ENCODE data around the gene NTSR2. TPM values are rescaled to one million over a fixed set of nuclear protein-coding genes. Genes with fewer than 3 reads are reported as not detected.
A peak's percentile ranks its signal among the peaks of the same experiment; 100 is the strongest.

The NTSR2 gene
- total RNA-seq, 6 donors from 2014 or later: not detected

GRCh38 chr2:11640132-11640531 lies 29.9 kb downstream of the NTSR2 start:
- Histone ChIP-seq H3K27ac (no peak overlapping the region), H3K36me3 (no peaks in the 10 kb centered on the region), H3K4me1 (no peaks in the 10 kb centered on the region), H3K27me3 (no peaks in the 10 kb centered on the region), H3K9me3 (no peaks in the 10 kb centered on the region), H3K4me3 (no peak overlapping the region)
- WGBS, 2 donors: 93 to 98% methylated on average over 22 to 27 of the region's 27 CpGs
- peak in 1 of 2 donors; percentile 70 for DNase-seq
- TF ChIP-seq EP300 (IDR thresholded peaks at IDR 0.05) (no peak), CTCF (IDR thresholded peaks at IDR 0.05) (no peak), POLR2A (IDR thresholded peaks at IDR 0.05) (no peak), POLR2AphosphoS5 (IDR thresholded peaks at IDR 0.05) (no peak)
- ATAC-seq (ENCODE audit: low FRiP score in 2 of 2): no peak

DNA sequence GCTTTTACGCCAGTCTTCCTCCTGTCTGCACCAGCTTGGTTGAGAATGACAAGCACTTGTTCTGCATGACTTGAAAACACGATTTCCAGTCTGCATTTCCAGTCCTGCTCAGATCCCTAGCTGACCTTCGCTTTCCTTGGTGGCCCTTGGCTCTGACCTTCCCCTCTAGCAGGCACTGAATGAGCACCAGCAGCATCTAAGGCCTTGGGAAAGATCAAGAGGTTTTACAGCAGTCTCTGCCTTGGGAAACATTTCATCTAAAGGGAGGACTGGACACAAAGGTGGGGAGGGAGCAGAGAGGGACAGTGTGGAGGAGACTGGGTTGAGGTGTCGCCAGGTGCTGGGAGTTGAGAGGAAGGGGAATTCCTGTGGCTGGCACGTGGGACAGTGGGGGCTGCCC lies 30.5 kb downstream of the NTSR2 start:
- DNase-seq: no peak

DNA sequence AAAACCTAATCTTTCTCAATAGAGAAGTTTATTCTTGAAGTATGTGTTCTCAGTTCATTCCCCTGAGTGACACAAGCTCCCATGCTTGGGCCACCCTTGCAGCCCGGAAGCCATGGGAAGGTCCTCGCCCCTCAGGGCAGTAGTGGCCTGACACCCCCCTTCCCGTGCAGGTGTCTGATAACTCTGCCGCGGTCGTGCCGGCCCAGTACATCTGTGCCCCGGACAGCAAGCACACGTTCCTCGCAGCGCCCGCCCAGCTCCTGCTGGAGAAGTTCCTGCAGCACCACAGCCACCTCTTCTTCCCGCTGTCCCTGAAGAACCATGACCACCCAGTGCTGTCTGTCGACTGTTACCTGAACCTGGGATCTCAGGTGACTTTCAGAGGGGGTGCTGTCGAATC lies 32.4 kb downstream of the NTSR2 start:
- H3K27ac ChIP-seq: no peak overlapping the region
- no peaks in the 10 kb centered on the region for H3K9me3 ChIP-seq
- ATAC-seq (ENCODE audit: low FRiP score in 2 of 2): no peak
- H3K36me3 ChIP-seq: no peaks in the 10 kb centered on the region
- H3K4me1 ChIP-seq: no peaks in the 10 kb centered on the region
- no peak for TF ChIP-seq POLR2AphosphoS5 (IDR thresholded peaks at IDR 0.05)
- TF ChIP-seq EP300 (IDR thresholded peaks at IDR 0.05): no peak
- no peak for TF ChIP-seq POLR2A (IDR thresholded peaks at IDR 0.05)
- no peak for TF ChIP-seq CTCF (IDR thresholded peaks at IDR 0.05)
- no peak overlapping the region for H3K4me3 ChIP-seq
- 89 to 91% methylated on average over 8 to 15 of the region's 15 CpGs for WGBS, 2 donors
- H3K27me3 ChIP-seq: no peaks in the 10 kb centered on the region
- DNase-seq: peak in 1 of 2 donors; percentile 66

More for the DNA sequence above, 30.5 kb downstream of the NTSR2 start:
- H3K36me3 ChIP-seq: no peaks in the 10 kb centered on the region
- H3K4me1 ChIP-seq: no peaks in the 10 kb centered on the region
- no peak for ATAC-seq (ENCODE audit: low FRiP score in 2 of 2)
- TF ChIP-seq EP300 (IDR thresholded peaks at IDR 0.05) (no peak), CTCF (IDR thresholded peaks at IDR 0.05) (no peak), POLR2A (IDR thresholded peaks at IDR 0.05) (no peak), POLR2AphosphoS5 (IDR thresholded peaks at IDR 0.05) (no peak)
- no peak overlapping the region for H3K4me3 ChIP-seq
- 76 to 79% methylated on average over 5 of the region's 5 CpGs for WGBS, 2 donors
- no peak overlapping the region for H3K27ac ChIP-seq
- H3K9me3 ChIP-seq: no peaks in the 10 kb centered on the region
- H3K27me3 ChIP-seq: no peaks in the 10 kb centered on the region

GRCh38 chr2:11636593-11637295 lies 33.3 kb downstream of the NTSR2 start:
- H3K4me3 ChIP-seq: no peak overlapping the region
- no peaks in the 10 kb centered on the region for H3K4me1 ChIP-seq
- no peaks in the 10 kb centered on the region for H3K27me3 ChIP-seq
- H3K27ac ChIP-seq: no peak overlapping the region
- TF ChIP-seq EP300 (IDR thresholded peaks at IDR 0.05) (no peak), CTCF (IDR thresholded peaks at IDR 0.05) (no peak), POLR2AphosphoS5 (IDR thresholded peaks at IDR 0.05) (no peak), POLR2A (IDR thresholded peaks at IDR 0.05) (no peak)
- no peak for DNase-seq
- 68 to 83% methylated on average over 11 of the region's 11 CpGs for WGBS, 2 donors
- no peaks in the 10 kb centered on the region for H3K36me3 ChIP-seq
- H3K9me3 ChIP-seq: no peaks in the 10 kb centered on the region
- no peak for ATAC-seq (ENCODE audit: low FRiP score in 2 of 2)

GRCh38 chr2:11635141-11635540 lies 34.9 kb downstream of the NTSR2 start:
- DNase-seq: peak in 1 of 2 donors; percentile 73
- Histone ChIP-seq H3K4me3 (no peak overlapping the region), H3K36me3 (no peaks in the 10 kb centered on the region), H3K27me3 (no peaks in the 10 kb centered on the region), H3K9me3 (no peaks in the 10 kb centered on the region), H3K4me1 (no peaks in the 10 kb centered on the region), H3K27ac (no peak overlapping the region)
- ATAC-seq (ENCODE audit: low FRiP score in 2 of 2): peak in 1 of 2 donors; percentile 19
- TF ChIP-seq CTCF (IDR thresholded peaks at IDR 0.05) (no peak), EP300 (IDR thresholded peaks at IDR 0.05) (no peak), POLR2A (IDR thresholded peaks at IDR 0.05) (no peak), POLR2AphosphoS5 (IDR thresholded peaks at IDR 0.05) (no peak)
- 91 to 96% methylated on average over 6 to 15 of the region's 15 CpGs for WGBS, 2 donors
